ENCODE results near the gene TUBG2. TPM values are rescaled to one million over a fixed set of nuclear protein-coding genes. Genes with fewer than 3 reads are reported as not detected.
"Not testable (repeated sequence)": the region's sequence is repeated elsewhere in the genome, so short reads cannot be mapped to it uniquely, and the experiment has no call there.

TUBG2 gene
- total and polyA plus RNA-seq, 2 of the 8 experiments (the other 6 are each of a cell fraction or from before 2014, with no cell fraction given) = 14.8 to 16.6 TPM

- TF ChIP-seq EP300 (IDR thresholded peaks at IDR 0.05; ENCODE audit: borderline replicate concordance in 1 of 2, low read depth in 2 of 2, low read length in 2 of 2) (no peak), TBP (IDR thresholded peaks at IDR 0.05; ENCODE audit: low read depth, low read length) (no peak), GABPA (IDR thresholded peaks at IDR 0.05; ENCODE audit: borderline replicate concordance, insufficient read depth, low read length) (no peak), ZNF274 (IDR thresholded peaks at IDR 0.05; ENCODE audit: borderline replicate concordance, extremely low read depth, low read length) (no peak)
Measured at GRCh38 chr17:42618442-42619150, 40.5 kb upstream of the TUBG2 start (continued).

GRCh38 chr17:42621987-42622386 lies 37.1 kb upstream of the TUBG2 start:
- not testable (repeated sequence) for H4K91ac ChIP-seq (replicated peaks; ENCODE audit: insufficient read length, low read length)

More at GRCh38 chr17:42621987-42622386, 37.1 kb upstream of the TUBG2 start:
- H3K79me2 ChIP-seq (ENCODE audit: control insufficient read depth in 1 of 2, insufficient read depth in 2 of 2, low read length in 2 of 2); H3K9ac ChIP-seq (replicated peaks in 1 of 4; ENCODE audit: extremely low read depth in 1 of 4, low read depth in 3 of 4, low read length in 3 of 4); H2BK20ac ChIP-seq (ENCODE audit: low read length); H3K4me2 ChIP-seq (ENCODE audit: insufficient read depth in 1 of 2, low read depth in 2 of 2, low read length in 2 of 2); H2BK12ac ChIP-seq (ENCODE audit: low read depth, low read length); H3K14ac ChIP-seq (ENCODE audit: insufficient read length); H3K56ac ChIP-seq (replicated peaks; ENCODE audit: insufficient read length, low read depth, low read length); H4K20me1 ChIP-seq (replicated peaks in 1 of 2; ENCODE audit: control insufficient read depth in 1 of 2, insufficient read depth in 2 of 2, low read length in 2 of 2); POLR2A ChIA-PET (ENCODE audit: partially characterized antibody); H3K27me3 ChIP-seq (replicated peaks in 1 of 4; ENCODE audit: control insufficient read depth in 3 of 4, extremely low read depth in 1 of 4, insufficient read depth in 3 of 4, low read length in 3 of 4); H3K23ac ChIP-seq (ENCODE audit: insufficient read length); H2AFZ ChIP-seq (ENCODE audit: low read length); DNase-seq (ENCODE audit: low read depth in 1 of 2, low spot score in 2 of 2); H3K9me3 ChIP-seq (ENCODE audit: insufficient read depth in 2 of 2, low read depth in 1 of 2, low read length in 1 of 2); H3K23me2 ChIP-seq (ENCODE audit: low read depth, low read length); FAIRE-seq; H2BK15ac ChIP-seq (ENCODE audit: low read length); H3K4me3 ChIP-seq (ENCODE audit: extremely low read depth in 1 of 4, insufficient read depth in 2 of 4, low read depth in 3 of 4, low read length in 4 of 4); H3K36me3 ChIP-seq (ENCODE audit: control insufficient read depth in 2 of 4, insufficient read depth in 4 of 4, low read length in 3 of 4); H3K27ac ChIP-seq (ENCODE audit: low read depth, low read length); H3K4ac ChIP-seq (replicated peaks; ENCODE audit: insufficient read length, low read depth, low read length); H2BK5ac ChIP-seq (ENCODE audit: low read depth, low read length); H2BK120ac ChIP-seq (replicated peaks; ENCODE audit: low read depth, low read length); H3K4me1 ChIP-seq (replicated peaks in 1 of 4; ENCODE audit: control insufficient read depth in 3 of 4, insufficient read depth in 4 of 4, low read length in 3 of 4); H3K79me1 ChIP-seq (ENCODE audit: low read depth, low read length); H3K18ac ChIP-seq (ENCODE audit: extremely low read depth, low read length); H4K5ac ChIP-seq (ENCODE audit: insufficient read length, low read depth, low read length); H2AK5ac ChIP-seq (ENCODE audit: low read depth, low read length); H4K8ac ChIP-seq (ENCODE audit: extremely low read depth, insufficient read depth, low read length): not testable (repeated sequence)
- 84% methylated on average over 3 of the region's 3 CpGs; no CpG with 5 or more reads in 1 of the 2 experiments for WGBS, 2 experiments (ENCODE audit: extremely low coverage in 1 of 2, insufficient coverage in 1 of 2, insufficient read length in 1 of 2, insufficient replicate concordance in 2 of 2, low coverage in 1 of 2, low lambda C conversion rate in 2 of 2, missing lambda C conversion rate in 1 of 2)
- CTCF ChIA-PET (ENCODE audit: partially characterized antibody) = interaction anchor here (0.7 to 1.5 kb wide), 4 partner anchors 18 to 141 kb away, joined by 3 to 5 read pairs (median 3); no protein-coding TSS in a partner anchor
